Central memory CD8-positive, alpha-beta T cell (primary cell): ENCODE results near the gene FLOT2.
"Not testable (repeated sequence)": the region's sequence is repeated elsewhere in the genome, so short reads cannot be mapped to it uniquely, and the experiment has no call there.

Experiments used
- ATAC-seq: fragments of 150-1000 bp; cut with Tn5 transposase; replicated peaks from 2 replicates; pipeline ENCODE4 v1.10.0; 2022; ENCODE audit warnings: mild to moderate bottlenecking, moderate FRiP score, moderate number of reproducible peaks; ENCODE audit not compliant: poor library complexity, severe bottlenecking; ENCODE audit errors: extremely low read depth
- DNase-seq, 2 donors: peaks; one replicate each; pipeline ENCODE4 v3.0.0; 2021; ENCODE audit warnings: low spot score in 2 of 2
- H3K27ac Mint-ChIP-seq: one replicate; pipeline ENCODE4 v1.8.0; 2022; ENCODE audit warnings: low read depth, mild to moderate bottlenecking, moderate library complexity, mixed read lengths
- H3K27me3 Mint-ChIP-seq: one replicate; pipeline ENCODE4 v1.8.0; 2022; ENCODE audit warnings: mixed read lengths
- H3K36me3 Mint-ChIP-seq: one replicate; pipeline ENCODE4 v1.8.0; 2022; ENCODE audit warnings: mild to moderate bottlenecking, moderate library complexity, mixed read lengths; ENCODE audit not compliant: insufficient read depth
- H3K4me1 Mint-ChIP-seq: one replicate; pipeline ENCODE4 v1.8.0; 2022; ENCODE audit warnings: mixed read lengths
- H3K4me3 Mint-ChIP-seq: one replicate; pipeline ENCODE4 v1.8.0; 2022; ENCODE audit warnings: mild to moderate bottlenecking, moderate library complexity, mixed read lengths
- H3K9me3 Mint-ChIP-seq: one replicate; pipeline ENCODE4 v1.8.0; 2022; ENCODE audit warnings: mixed read lengths

Gene FLOT2

GRCh38 chr17:28856028-28856574 is 41.4 kb downstream of the FLOT2 start:
- Mint-ChIP-seq H3K4me1 (peaks cover 11% of the 10 kb centered on the region), H3K9me3 (no peaks in the 10 kb centered on the region), H3K4me3 (peak overlapping the region; percentile 52), H3K27ac (no peak overlapping the region), H3K27me3 (no peaks in the 10 kb centered on the region), H3K36me3 (peaks cover 22% of the 10 kb centered on the region)
- ATAC-seq: no peak
- no peak for DNase-seq

GRCh38 chr17:28855336-28855679 is 42.2 kb downstream of the FLOT2 start:
- peaks cover 20% of the 10 kb centered on the region for H3K36me3 Mint-ChIP-seq
- H3K4me3 Mint-ChIP-seq: peak overlapping the region; percentile 84
- H3K4me1 Mint-ChIP-seq: peaks cover 11% of the 10 kb centered on the region
- ATAC-seq: no peak
- peak overlapping the region; percentile 71 for H3K27ac Mint-ChIP-seq
- H3K27me3 Mint-ChIP-seq: no peaks in the 10 kb centered on the region
- H3K9me3 Mint-ChIP-seq: no peaks in the 10 kb centered on the region
- no peak for DNase-seq

DNA sequence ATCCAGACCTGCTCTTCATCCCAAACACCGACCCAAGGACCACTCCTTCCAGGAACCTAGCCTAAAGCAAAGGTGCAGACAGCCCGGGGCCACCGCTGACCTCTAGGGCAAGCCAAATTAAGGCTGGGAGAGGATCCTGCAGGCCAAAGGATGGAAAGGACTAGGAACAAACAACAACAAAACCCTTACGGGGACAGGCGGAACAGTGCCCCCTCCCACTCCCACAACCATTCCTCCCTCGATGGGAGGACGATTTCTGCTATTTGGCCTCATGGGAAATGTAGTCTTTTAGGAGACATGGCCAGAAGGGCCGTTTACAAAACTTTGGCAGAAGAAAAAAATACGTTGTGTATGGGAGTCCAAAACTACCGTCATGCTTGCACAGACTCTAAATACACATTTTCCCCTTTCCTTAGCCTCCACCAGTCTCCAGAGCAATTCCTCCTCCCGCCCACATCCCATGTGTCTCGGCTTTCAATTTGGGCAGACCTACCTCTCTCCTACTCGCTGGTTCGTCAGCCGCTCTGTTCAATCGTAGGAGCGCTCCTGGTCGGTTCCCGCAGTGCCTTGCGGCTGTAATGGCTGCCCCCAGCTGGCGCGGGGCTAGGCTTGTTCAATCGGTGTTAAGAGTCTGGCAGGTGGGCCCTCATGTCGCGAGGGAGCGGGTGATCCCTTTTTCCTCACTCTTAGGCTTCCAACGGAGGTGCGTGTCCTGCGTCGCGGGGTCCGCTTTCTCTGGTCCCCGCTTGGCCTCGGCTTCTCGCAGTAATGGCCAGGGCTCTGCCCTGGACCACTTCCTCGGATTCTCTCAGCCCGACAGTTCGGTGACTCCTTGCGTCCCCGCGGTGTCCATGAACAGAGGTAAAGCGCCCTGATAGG is 42.8 kb downstream of the FLOT2 start, which contains the start of gene ERAL1:
TSS of gene ERAL1 (plus strand) at position 560 of the 879 bp plus-strand sequence. CDS start at position 579, 19 bp downstream.
- H3K27ac Mint-ChIP-seq: peak within 1 kb of the TSS; percentile 71
- DNase-seq (peak; percentile 65 to 71), ATAC-seq (peak; percentile 100)
- H3K27me3 Mint-ChIP-seq: no peaks in the 10 kb centered on the region
- peaks cover 16% of the 10 kb centered on the region for H3K36me3 Mint-ChIP-seq
- peak within 1 kb of the TSS; percentile 84 for H3K4me3 Mint-ChIP-seq
- no peaks in the 10 kb centered on the region for H3K9me3 Mint-ChIP-seq
- peaks cover 11% of the 10 kb centered on the region for H3K4me1 Mint-ChIP-seq

GRCh38 chr17:28853295-28853694 is 44.2 kb downstream of the FLOT2 start:
- Mint-ChIP-seq H3K36me3 (peaks cover 7% of the 10 kb centered on the region), H3K27ac (no peak overlapping the region), H3K9me3 (no peaks in the 10 kb centered on the region), H3K27me3 (no peaks in the 10 kb centered on the region), H3K4me3 (no peak overlapping the region), H3K4me1 (peaks cover 11% of the 10 kb centered on the region)
- ATAC-seq (no peak), DNase-seq (no peak)

GRCh38 chr17:28849281-28849680 is 48.3 kb downstream of the FLOT2 start:
- Mint-ChIP-seq H3K36me3 (no peaks in the 10 kb centered on the region), H3K27me3 (no peaks in the 10 kb centered on the region), H3K4me1 (no peaks in the 10 kb centered on the region), H3K27ac (no peak overlapping the region), H3K9me3 (no peaks in the 10 kb centered on the region), H3K4me3 (no peak overlapping the region)
- no peak for DNase-seq
- no peak for ATAC-seq

- H3K4me1 Mint-ChIP-seq, H3K9me3 Mint-ChIP-seq, H3K4me3 Mint-ChIP-seq, H3K27me3 Mint-ChIP-seq, H3K36me3 Mint-ChIP-seq, H3K27ac Mint-ChIP-seq: not testable (repeated sequence)
- ATAC-seq (peak; percentile 62), DNase-seq (peak; percentile 27 to 36)
Observed at GRCh38 chr17:28848667-28849066, 48.9 kb downstream of the FLOT2 start.

- not testable (repeated sequence) for H3K27ac Mint-ChIP-seq, ATAC-seq, H3K9me3 Mint-ChIP-seq, H3K27me3 Mint-ChIP-seq, H3K4me3 Mint-ChIP-seq, DNase-seq, H3K36me3 Mint-ChIP-seq
- peaks cover 11% of the 10 kb centered on the region for H3K4me1 Mint-ChIP-seq
Observed at GRCh38 chr17:28846699-28847098, 50.8 kb downstream of the FLOT2 start.

DNA sequence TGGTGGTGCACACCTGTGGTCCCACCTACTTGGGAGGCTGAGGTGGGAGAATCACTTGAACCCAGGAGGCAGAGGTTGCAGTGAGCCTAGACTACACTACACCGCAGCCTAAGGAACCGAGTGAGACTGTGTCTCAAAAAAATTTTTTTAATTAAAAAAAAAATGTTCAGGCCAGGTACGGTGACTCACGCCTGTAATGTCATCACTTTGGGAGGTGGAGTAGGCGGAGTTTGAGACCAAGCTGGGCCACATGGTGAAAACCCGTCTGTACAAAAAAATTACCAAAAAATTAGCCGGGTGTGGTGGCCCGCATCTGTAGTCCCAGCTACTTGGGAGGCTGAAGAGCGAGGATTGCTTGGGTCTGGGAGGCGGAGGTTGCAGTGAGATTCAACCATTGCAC is 51.3 kb downstream of the FLOT2 start:
- Mint-ChIP-seq H3K27ac (no peak overlapping the region), H3K4me1 (peaks cover 12% of the 10 kb centered on the region), H3K9me3 (no peaks in the 10 kb centered on the region), H3K4me3 (no peak overlapping the region), H3K27me3 (no peaks in the 10 kb centered on the region), H3K36me3 (peaks cover 4% of the 10 kb centered on the region)
- ATAC-seq (no peak), DNase-seq (no peak)

DNA sequence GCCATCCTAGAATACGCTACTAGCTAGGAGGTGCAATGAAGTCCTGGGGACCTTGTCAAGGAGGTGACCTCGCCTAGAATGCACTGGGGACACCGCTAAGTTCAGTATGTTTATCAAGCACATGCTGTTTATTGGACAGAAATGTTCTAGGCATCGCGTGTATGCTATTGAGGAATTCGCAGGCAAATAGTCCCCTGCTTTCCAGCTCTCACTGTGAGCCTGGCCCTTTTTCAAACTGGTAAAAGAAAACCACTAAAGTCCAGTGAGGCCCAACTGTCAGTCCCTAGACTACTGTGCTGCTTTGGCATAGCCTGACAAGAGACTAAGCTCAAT is 53.8 kb downstream of the FLOT2 start:
- H3K36me3 Mint-ChIP-seq: peaks cover 4% of the 10 kb centered on the region
- DNase-seq (no peak), ATAC-seq (no peak)
- H3K27me3 Mint-ChIP-seq: no peaks in the 10 kb centered on the region
- H3K4me3 Mint-ChIP-seq: peak overlapping the region; percentile 99
- peaks cover 12% of the 10 kb centered on the region for H3K4me1 Mint-ChIP-seq
- H3K27ac Mint-ChIP-seq: no peak overlapping the region
- H3K9me3 Mint-ChIP-seq: no peaks in the 10 kb centered on the region

- ATAC-seq (peak; percentile 97), DNase-seq (peak; percentile 64 to 75)
- Mint-ChIP-seq H3K27ac (peak within 1 kb of the TSS; percentile 92), H3K36me3 (peaks cover 4% of the 10 kb centered on the region), H3K4me3 (peak within 1 kb of the TSS; percentile 99), H3K27me3 (no peaks in the 10 kb centered on the region), H3K9me3 (no peaks in the 10 kb centered on the region), H3K4me1 (peaks cover 12% of the 10 kb centered on the region)
Observed at GRCh38 chr17:28842282-28843012, 55.1 kb downstream of the FLOT2 start, which contains the start of gene FAM222B. Gene FAM222B (minus strand): TSS chr17:28842790. CDS start chr17:28766667, 76,123 bp downstream.

- peaks cover 12% of the 10 kb centered on the region for H3K4me1 Mint-ChIP-seq
- peaks cover 4% of the 10 kb centered on the region for H3K36me3 Mint-ChIP-seq
- peak overlapping the region; percentile 99 for H3K4me3 Mint-ChIP-seq
- no peaks in the 10 kb centered on the region for H3K9me3 Mint-ChIP-seq
- peak; percentile 39 for ATAC-seq
- no peaks in the 10 kb centered on the region for H3K27me3 Mint-ChIP-seq
- H3K27ac Mint-ChIP-seq: peak overlapping the region; percentile 92
- DNase-seq: no peak
Observed at GRCh38 chr17:28841901-28842281, 55.6 kb downstream of the FLOT2 start.

DNA sequence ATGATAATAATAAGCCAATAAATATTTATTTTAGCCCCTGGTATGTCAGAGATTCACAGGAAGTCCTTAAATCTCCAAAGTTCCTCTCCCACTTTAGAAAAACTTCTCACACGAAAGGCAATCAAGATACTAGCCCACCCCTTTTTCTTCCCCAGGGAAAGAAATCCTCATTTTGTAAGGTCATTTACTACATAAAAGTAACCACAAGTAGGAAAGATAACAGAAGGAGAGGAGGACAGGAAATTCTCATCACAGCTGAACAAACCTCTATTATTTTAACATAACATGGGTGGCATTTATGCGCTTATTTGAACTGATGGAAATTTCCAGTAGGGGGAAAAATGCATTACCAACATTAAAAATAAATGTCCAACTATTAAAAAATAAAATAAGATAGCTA is 58.3 kb downstream of the FLOT2 start:
- DNase-seq: no peak
- H3K4me3 Mint-ChIP-seq: no peak overlapping the region
- H3K9me3 Mint-ChIP-seq: no peaks in the 10 kb centered on the region
- peaks cover 6% of the 10 kb centered on the region for H3K36me3 Mint-ChIP-seq
- H3K4me1 Mint-ChIP-seq: peaks cover 20% of the 10 kb centered on the region
- H3K27me3 Mint-ChIP-seq: no peaks in the 10 kb centered on the region
- no peak for ATAC-seq
- H3K27ac Mint-ChIP-seq: no peak overlapping the region
